GM19438 (cell line): ENCODE measurements around the gene TCEAL6.
"Not testable (repeated sequence)": the region's sequence is repeated elsewhere in the genome, so short reads cannot be mapped to it uniquely, and the experiment has no call there.

Experiments
- ATAC-seq: cut with Tn5 transposase; IDR thresholded peaks from one replicate; pipeline ENCODE4 v1.9.1; 2021; ENCODE audit warnings: low read depth; ENCODE audit not compliant: unreplicated experiment

The TCEAL6 gene

DNA sequence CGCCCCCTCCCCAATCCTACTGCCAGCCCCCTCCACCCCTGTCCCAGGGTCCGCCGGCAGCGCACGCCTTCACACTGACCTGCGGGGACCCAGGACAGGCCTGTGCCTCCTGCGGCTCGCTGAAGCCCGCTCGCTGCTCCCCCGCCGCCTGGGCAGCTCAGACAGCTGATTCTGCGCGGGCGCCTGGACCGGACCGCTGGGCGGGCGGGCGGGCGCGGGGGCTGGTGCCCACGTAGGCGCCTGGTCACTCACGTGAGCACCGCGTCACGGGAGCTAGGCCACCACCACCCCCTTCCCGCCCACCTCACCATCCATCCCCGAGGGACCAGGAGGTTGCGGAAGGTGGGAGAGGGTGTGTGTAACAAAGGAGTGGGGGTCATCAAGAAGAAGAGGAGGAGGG lies at the start of gene TCEAL6:
TSS of gene TCEAL6 (minus strand) at position 208 of the 400 bp plus-strand sequence.
- ATAC-seq: not testable (repeated sequence)

- no peak for ATAC-seq
These were observed 43.9 kb upstream of the TCEAL6 start for GRCh38 chrX:102185967-102186720.

DNA sequence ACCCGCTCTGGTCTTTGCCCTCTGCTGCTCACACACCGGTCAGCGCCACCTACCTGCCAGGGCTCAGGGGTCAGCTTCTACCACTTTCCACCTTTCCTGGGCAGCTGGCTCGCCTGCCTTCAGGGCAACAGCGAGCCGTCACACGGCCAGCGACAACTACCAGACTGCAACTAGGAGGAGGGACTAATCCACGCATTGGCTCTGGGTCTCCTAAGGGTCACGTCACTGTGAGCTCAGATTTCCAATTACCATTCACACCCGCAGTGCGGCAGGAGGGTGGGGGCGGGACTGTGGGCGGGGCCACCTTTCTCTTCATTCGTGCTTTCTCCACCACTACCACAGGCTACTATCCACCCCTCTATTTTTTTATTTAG lies 13.5 kb upstream of the TCEAL6 start, which contains the start of gene BEX5:
TSS of gene BEX5 (minus strand) at position 172 of the 374 bp plus-strand sequence. CDS start 1,712 bp downstream, outside the sequence.
- peak; percentile 94 for ATAC-seq

DNA sequence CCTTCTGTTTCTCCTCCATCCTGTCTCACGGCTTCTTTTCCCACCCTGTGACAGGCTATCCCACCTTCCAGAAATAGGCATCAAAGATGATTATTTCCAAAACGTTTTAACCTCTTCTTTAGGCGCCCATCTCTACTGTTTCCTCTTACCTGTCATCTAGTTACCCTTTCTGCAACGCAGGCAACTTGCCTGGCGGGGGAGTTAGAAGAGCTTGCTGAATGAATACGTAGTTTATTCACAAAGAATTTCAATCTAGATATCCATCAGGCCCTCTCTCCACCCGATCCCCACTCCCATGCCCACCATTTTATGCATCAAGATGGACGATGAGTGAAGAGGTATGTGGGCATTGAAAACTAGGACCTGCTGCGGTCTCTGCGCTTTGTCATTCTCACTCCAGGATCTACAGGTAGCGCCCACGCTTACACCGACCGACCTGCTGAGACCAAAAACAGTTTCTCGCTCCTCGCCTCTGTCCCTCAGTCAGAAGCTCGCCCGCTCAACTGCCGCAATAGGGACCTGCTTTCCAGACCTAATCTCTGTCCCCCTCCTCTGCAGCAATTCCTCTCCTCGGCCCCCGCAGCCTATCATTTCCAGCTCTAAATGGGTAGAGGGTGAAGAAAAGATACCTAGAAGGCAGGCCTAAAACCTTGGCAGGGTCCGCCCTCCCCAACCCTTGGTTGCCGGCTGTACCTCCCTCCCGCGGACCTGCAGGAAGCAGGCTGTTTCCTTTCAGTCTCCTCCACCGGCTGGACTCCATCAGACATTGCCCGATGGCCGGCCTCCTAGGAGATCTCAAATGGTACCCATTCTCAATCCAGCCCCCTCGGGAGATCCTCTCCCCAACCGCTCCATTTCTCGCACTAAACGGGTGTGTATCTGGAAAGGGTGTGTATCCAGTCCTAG lies 12.9 kb upstream of the TCEAL6 start:
- ATAC-seq: peak; percentile 49

DNA sequence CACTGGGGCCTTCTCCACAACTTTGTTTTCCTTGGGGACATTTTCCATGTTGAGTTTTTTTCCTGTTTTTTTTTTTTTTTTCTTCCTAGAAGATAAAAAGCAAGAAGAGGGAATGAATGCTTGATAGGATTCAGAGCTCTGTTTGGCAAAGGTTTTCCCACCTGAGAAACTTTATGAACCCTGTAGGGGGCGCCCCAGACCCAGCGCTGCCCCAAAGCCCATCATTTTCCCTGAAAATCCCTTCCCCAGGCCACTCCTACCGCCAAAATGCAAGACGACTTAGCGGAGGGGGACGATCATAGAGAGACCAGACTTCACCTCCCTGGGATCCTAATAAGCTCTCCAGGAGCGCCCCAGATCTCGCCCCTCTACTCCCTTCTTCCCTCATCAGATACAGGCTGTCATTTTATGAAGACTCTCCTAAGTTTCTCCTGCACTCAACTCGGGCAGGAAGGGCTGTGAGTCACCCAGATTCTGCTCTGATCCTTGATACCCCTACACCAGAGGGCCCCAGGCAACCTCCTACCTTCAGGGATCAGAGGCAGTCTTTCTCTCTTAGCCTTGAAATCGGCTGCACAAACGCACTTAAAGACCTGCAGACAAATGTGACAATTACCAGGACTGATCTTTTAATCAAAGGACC lies 12.1 kb upstream of the TCEAL6 start:
- no peak for ATAC-seq

GRCh38 chrX:102141631-102142030 lies 650 bp downstream of the TCEAL6 start:
- ATAC-seq: not testable (repeated sequence)

GRCh38 chrX:102140876-102141275 lies 1.4 kb downstream of the TCEAL6 start:
- not testable (repeated sequence) for ATAC-seq

DNA sequence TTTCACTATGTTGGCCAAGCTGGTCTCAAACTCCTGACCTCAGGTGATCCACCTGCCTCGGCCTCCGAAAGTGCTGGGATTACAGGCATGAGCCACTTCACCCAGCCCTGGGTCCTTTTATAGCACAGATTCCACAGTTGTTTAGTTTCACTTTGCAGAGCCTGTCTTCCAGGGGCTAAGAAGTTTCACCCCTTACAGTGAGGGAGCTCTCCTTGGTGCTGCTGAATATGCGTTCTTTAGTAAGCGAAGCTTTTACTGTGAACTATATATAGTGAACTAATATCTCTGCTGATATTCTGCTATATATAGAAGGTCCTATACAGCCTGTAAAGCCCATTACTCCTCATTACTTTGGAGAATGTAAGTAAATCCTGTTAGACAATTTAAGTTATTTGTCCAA lies 4.2 kb downstream of the TCEAL6 start:
- no peak for ATAC-seq

DNA sequence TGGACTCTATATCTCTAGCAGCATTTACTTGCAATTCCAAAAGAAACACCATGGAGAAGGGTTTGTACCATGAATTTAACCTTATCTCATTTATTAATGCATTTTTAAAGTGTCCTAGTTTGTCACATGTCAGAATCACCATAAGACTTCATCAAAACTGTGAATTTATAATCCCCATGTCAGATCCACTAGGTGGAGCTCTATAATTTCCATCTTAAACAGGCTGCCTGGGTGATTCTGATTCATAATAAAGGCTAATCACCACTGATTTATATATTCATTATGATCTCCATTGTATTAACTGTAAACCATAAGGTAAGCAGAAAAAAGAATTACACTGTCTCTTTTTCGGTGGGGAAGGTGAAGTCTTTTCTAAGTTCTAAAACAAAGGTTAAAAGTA lies 12.8 kb downstream of the TCEAL6 start:
- no peak for ATAC-seq

DNA sequence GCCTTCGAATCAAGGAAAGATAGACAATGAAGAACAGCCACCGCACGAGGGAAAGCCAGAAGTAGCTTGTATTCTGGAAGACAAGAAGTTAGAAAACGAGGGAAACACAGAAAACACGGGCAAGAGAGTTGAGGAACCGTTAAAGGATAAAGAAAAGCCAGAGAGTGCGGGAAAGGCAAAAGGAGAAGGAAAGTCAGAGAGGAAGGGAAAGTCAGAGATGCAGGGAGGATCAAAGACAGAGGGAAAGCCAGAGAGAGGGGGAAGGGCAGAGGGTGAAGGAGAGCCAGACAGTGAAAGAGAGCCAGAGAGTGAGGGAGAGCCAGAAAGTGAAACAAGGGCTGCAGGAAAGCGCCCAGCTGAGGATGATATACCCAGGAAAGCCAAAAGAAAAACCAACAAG lies 15.4 kb downstream of the TCEAL6 start:
- ATAC-seq: no peak

- ATAC-seq: not testable (repeated sequence)
These were observed 16.0 kb downstream of the TCEAL6 start for GRCh38 chrX:102126080-102126818.

DNA sequence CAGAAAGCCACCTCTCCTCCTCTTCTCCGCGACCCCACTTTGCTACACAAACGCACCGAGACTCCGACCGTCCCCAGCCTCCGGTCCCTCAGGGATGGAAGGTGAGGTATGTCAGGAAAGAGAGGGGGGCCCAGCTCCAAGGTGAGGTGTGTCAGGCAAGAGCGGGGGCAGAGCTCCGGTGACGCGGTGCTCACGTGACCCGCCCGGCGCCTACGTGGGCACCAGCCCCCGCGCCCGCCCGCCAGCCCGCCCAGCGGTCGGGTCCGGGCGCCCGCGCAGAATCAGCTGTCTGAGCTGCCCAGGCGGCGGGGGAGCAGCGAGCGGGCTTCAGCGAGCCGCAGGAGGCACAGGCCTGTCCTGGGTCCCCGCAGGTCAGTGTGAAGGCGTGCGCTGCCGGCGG lies 16.8 kb downstream of the TCEAL6 start, which contains the start of gene TCEAL2:
TSS of gene TCEAL2 (plus strand) at position 244 of the 400 bp plus-strand sequence. CDS start 1,152 bp downstream, outside the sequence.
- ATAC-seq: not testable (repeated sequence)

GRCh38 chrX:102125014-102125413 lies 17.3 kb downstream of the TCEAL6 start:
- ATAC-seq: not testable (repeated sequence)

GRCh38 chrX:102115748-102116147 lies 26.5 kb downstream of the TCEAL6 start:
- ATAC-seq: no peak

DNA sequence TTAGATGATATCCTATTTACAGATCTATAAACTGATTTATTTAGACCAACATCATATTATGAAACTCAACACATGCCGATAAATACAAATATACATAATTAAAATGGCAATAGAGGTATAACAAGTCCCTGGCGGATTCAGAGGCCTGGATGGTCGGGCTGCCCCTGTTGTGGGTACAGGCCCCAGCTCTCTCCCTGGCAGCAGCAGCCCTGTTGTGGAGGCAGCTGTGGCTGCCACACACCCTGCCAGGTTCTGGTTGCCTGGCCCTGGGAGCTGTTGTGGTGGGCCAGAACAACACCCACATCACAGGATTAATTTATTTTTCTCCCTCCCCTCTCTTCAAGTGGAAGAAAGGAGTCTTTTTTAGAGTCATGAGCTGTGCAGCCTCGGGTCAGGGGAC lies 28.9 kb downstream of the TCEAL6 start:
- ATAC-seq: no peak
